Measurements from ENCODE around the gene CRK.

DNA sequence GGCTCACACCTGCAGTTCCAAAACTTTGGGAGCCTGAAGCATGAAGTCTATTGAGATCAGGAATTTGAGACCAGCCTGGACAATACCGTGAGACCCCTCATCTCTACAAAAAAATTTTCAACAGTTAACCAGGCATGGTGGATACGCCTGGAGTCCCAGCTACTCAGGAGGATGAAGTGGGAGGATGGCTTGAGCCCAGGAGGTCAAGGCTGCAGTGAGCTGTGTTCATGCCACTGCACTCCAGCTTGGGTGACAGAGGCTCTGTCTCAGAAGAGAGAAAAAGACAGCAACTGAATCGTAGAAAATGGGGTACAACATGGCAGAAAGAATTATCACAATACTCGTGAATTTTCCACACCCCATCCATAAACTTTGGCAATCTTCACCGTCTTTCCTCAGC, 3.2 kb downstream of the CRK start:
- TF ChIP-seq, protein P1, sequence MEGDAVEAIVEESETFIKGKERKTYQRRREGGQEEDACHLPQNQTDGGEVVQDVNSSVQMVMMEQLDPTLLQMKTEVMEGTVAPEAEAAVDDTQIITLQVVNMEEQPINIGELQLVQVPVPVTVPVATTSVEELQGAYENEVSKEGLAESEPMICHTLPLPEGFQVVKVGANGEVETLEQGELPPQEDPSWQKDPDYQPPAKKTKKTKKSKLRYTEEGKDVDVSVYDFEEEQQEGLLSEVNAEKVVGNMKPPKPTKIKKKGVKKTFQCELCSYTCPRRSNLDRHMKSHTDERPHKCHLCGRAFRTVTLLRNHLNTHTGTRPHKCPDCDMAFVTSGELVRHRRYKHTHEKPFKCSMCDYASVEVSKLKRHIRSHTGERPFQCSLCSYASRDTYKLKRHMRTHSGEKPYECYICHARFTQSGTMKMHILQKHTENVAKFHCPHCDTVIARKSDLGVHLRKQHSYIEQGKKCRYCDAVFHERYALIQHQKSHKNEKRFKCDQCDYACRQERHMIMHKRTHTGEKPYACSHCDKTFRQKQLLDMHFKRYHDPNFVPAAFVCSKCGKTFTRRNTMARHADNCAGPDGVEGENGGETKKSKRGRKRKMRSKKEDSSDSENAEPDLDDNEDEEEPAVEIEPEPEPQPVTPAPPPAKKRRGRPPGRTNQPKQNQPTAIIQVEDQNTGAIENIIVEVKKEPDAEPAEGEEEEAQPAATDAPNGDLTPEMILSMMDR (IDR thresholded peaks at IDR 0.05) = no peak
- TF ChIP-seq POLR2AphosphoS5 (IDR thresholded peaks at IDR 0.05) (no peak), POLR2A (IDR thresholded peaks at IDR 0.05) (no peak), EP300 (IDR thresholded peaks at IDR 0.05) (no peak)

Data from stomach (tissue), 4 donors.